Measurements from ENCODE around the gene PLEKHB2. TPM values are rescaled to one million over a fixed set of nuclear protein-coding genes. Genes with fewer than 3 reads are reported as not detected.
A peak's percentile ranks its signal among the peaks of the same experiment; 100 is the strongest.
"Not testable (repeated sequence)": the region's sequence is repeated elsewhere in the genome, so short reads cannot be mapped to it uniquely, and the experiment has no call there.

The PLEKHB2 gene
- total RNA-seq, 2 experiments from 2014 or later: 58.5 to 64.3 TPM

- DNase-seq (peak; percentile 46), ATAC-seq (peak; percentile 4)
- Mint-ChIP-seq H3K9me3 (ENCODE audit: low read depth) (no peaks in the 10 kb centered on the region), H3K36me3 (peaks cover 25% of the 10 kb centered on the region), H3K4me3 (peak overlapping the region; percentile 93), H3K27ac (peak overlapping the region; percentile 93), H3K4me1 (peaks cover 52% of the 10 kb centered on the region), H3K27me3 (no peaks in the 10 kb centered on the region)
- CTCF ChIA-PET: no interaction called here
These were observed 1.0 kb downstream of the PLEKHB2 start for GRCh38 chr2:131105950-131106801.

GRCh38 chr2:131112529-131112928 lies 7.4 kb downstream of the PLEKHB2 start:
- peaks cover 43% of the 10 kb centered on the region for H3K4me1 Mint-ChIP-seq
- DNase-seq: no peak
- H3K27ac Mint-ChIP-seq: no peak overlapping the region
- H3K36me3 Mint-ChIP-seq: peaks cover 62% of the 10 kb centered on the region
- no peaks in the 10 kb centered on the region for H3K27me3 Mint-ChIP-seq
- H3K9me3 Mint-ChIP-seq (ENCODE audit: low read depth): peaks cover 7% of the 10 kb centered on the region
- ATAC-seq: no peak
- no peak overlapping the region for H3K4me3 Mint-ChIP-seq
- CTCF ChIA-PET: interaction anchor here (1.0 kb wide), 1 partner anchor 22 kb away, joined by 3 read pairs; no protein-coding TSS in a partner anchor

DNA sequence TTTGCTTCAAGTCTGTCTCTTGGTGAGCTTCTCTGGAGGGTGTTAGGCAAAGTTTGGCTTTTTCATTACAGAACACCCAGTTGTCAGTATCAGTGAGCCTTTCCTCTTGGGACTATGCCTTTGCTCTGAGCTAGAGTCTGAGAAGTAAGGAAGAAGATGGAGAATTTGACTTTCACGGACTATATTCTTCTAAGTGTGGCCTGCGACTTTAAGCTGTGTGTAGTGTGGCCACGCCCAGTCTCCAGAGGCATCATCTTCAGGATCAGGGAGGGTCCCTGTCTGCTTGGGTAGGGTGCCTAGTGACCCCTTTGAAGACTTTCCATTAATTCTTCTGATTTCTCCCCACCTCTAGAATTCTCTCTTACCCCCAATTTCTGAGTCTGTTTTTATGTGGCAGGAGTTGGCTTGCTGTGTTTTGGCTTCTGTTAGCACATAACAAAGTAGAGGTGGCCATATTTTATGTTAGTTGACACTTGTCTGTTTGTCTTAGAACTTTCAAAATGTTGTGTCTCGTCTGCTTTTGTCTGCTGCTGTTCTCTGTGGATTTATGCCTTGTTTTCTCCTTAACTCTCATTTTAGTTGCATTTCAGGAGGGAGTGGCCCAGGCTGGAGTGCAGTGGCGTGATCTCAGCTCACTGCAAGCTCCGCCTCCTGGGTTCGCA lies 8.6 kb downstream of the PLEKHB2 start:
- H3K9me3 Mint-ChIP-seq (ENCODE audit: low read depth): peaks cover 7% of the 10 kb centered on the region
- no peak overlapping the region for H3K4me3 Mint-ChIP-seq
- H3K27me3 Mint-ChIP-seq: no peaks in the 10 kb centered on the region
- H3K27ac Mint-ChIP-seq: no peak overlapping the region
- CTCF ChIA-PET: interaction anchor here (1.0 kb wide), 1 partner anchor 21 kb away, joined by 3 read pairs; no protein-coding TSS in a partner anchor
- peaks cover 58% of the 10 kb centered on the region for H3K36me3 Mint-ChIP-seq
- DNase-seq (no peak), ATAC-seq (no peak)
- peaks cover 36% of the 10 kb centered on the region for H3K4me1 Mint-ChIP-seq

DNA sequence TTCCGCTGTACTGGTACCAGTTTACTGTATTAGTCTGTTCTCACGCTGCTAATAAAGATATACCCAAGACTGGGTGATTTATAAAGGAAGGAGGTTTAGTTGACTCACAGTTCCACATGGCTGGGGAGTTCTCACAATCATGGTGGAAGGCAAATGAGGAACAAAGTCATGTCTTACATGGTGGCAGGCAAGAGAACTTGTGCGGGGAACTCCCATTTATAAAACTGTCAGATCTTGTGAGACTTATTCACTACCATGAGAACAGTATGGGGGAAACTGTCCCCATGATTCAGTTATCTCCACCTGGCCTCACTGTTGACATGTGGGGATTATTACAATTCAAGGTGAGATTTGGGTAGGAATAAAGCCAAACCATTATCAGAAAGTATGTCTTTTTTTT lies 9.8 kb downstream of the PLEKHB2 start:
- H3K27me3 Mint-ChIP-seq; H3K4me3 Mint-ChIP-seq; ATAC-seq; CTCF ChIA-PET; H3K27ac Mint-ChIP-seq; DNase-seq; H3K9me3 Mint-ChIP-seq (ENCODE audit: low read depth): not testable (repeated sequence)
- H3K4me1 Mint-ChIP-seq: peaks cover 36% of the 10 kb centered on the region
- H3K36me3 Mint-ChIP-seq: peaks cover 53% of the 10 kb centered on the region

- Mint-ChIP-seq H3K36me3 (peaks cover 49% of the 10 kb centered on the region), H3K4me3 (no peak overlapping the region), H3K4me1 (peaks cover 29% of the 10 kb centered on the region), H3K27ac (no peak overlapping the region), H3K9me3 (ENCODE audit: low read depth) (peaks cover 7% of the 10 kb centered on the region), H3K27me3 (no peaks in the 10 kb centered on the region)
- no peak for DNase-seq
- CTCF ChIA-PET: no interaction called here
- peak; percentile 23 for ATAC-seq
These were observed 10.6 kb downstream of the PLEKHB2 start for GRCh38 chr2:131115752-131116151.

DNA sequence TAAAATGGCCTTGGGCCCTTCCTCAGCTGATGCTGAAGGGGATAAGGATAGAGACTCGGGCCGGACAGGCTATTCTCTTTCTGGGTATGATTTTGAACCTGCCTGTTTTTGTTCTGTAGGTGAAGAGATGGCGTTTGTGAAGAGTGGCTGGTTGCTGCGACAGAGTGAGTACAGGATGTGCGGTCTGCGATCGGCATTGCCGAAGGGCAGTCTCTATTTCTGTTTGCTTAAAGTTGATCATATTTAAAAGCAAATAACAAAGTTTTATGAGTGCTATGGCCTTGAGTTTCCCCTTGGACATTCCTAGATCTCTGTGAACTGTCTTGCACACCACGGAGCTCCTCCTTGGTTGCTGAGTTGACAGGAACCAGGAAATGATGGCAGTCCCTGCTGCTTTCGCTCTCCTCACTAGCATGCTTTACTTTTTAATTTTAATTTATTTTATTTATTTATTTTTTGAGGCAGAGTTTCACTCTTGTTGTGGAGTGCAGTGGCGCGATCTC lies 15.7 kb downstream of the PLEKHB2 start:
- Mint-ChIP-seq H3K4me1 (peaks cover 7% of the 10 kb centered on the region), H3K27ac (no peak overlapping the region), H3K27me3 (no peaks in the 10 kb centered on the region), H3K4me3 (no peak overlapping the region), H3K9me3 (ENCODE audit: low read depth) (no peaks in the 10 kb centered on the region), H3K36me3 (peaks cover 44% of the 10 kb centered on the region)
- DNase-seq: no peak
- ATAC-seq: no peak
- CTCF ChIA-PET: interaction anchor here (1.0 kb wide), 1 partner anchor 13 kb away, joined by 4 read pairs; no protein-coding TSS in a partner anchor

DNA sequence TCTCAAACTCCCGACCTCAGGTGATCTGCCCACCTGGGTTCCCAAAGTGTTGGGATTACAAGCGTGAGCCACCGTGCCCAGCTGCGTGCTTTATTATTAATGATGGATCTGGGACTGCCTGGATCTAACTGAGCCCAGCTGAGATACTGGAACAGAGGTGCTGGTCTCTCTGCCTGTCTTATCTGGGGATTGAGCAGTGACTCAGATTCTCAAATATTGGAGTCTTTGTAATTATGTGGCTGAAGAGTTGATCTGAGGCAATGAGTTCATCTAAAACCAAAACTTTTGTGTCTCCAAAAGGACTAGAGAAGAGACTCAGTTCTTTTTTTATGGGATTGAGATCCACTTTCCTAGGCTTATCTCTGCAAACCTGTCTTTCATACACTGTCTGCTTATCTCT lies 16.3 kb downstream of the PLEKHB2 start:
- ATAC-seq (no peak), DNase-seq (no peak)
- Mint-ChIP-seq H3K9me3 (ENCODE audit: low read depth) (no peaks in the 10 kb centered on the region), H3K4me3 (no peak overlapping the region), H3K36me3 (peaks cover 39% of the 10 kb centered on the region), H3K27me3 (no peaks in the 10 kb centered on the region), H3K27ac (no peak overlapping the region), H3K4me1 (peaks cover 7% of the 10 kb centered on the region)
- CTCF ChIA-PET: no interaction called here

GRCh38 chr2:131122496-131122895 lies 17.4 kb downstream of the PLEKHB2 start:
- H3K36me3 Mint-ChIP-seq: peaks cover 43% of the 10 kb centered on the region
- no peak overlapping the region for H3K4me3 Mint-ChIP-seq
- H3K27me3 Mint-ChIP-seq: no peaks in the 10 kb centered on the region
- no peaks in the 10 kb centered on the region for H3K9me3 Mint-ChIP-seq (ENCODE audit: low read depth)
- ATAC-seq (no peak), DNase-seq (no peak)
- H3K27ac Mint-ChIP-seq: no peak overlapping the region
- CTCF ChIA-PET: no interaction called here
- peaks cover 7% of the 10 kb centered on the region for H3K4me1 Mint-ChIP-seq

GRCh38 chr2:131123192-131123591 lies 18.1 kb downstream of the PLEKHB2 start:
- Mint-ChIP-seq H3K4me3 (no peak overlapping the region), H3K4me1 (peaks cover 7% of the 10 kb centered on the region), H3K9me3 (ENCODE audit: low read depth) (no peaks in the 10 kb centered on the region), H3K36me3 (peaks cover 48% of the 10 kb centered on the region), H3K27me3 (no peaks in the 10 kb centered on the region), H3K27ac (no peak overlapping the region)
- CTCF ChIA-PET: no interaction called here
- DNase-seq (no peak), ATAC-seq (no peak)

DNA sequence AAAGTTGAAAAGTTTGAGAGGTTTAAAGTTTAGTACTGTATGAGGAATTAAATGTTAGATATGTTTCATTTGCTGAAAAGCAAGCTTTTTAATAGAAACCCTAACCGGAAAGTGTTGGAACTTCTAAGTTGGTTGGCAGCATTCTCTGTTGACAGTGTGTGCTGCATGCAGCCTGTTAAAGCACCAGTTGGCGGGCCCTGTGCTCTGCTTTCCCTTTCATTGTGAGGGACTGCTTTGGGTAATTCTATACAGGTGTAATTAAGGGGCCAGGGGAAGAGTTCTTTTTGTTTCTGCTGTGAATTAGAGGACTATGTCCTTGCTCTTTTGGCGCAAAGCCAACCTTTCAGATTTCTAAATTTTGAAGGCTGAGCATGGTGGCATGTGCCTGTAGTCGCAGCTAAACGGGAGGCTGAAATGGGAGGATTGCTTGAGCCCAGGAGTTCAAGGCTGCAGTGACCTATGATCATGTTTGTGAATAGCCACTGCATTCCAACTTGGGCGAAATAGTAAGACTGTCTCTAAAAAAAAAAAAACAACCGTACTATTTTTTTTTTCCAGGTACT lies 20.1 kb downstream of the PLEKHB2 start:
- H3K27me3 Mint-ChIP-seq: no peaks in the 10 kb centered on the region
- CTCF ChIA-PET: interaction anchor here (0.7 kb wide), 1 partner anchor 288 kb away, joined by 3 read pairs; no protein-coding TSS in a partner anchor
- no peak overlapping the region for H3K4me3 Mint-ChIP-seq
- H3K27ac Mint-ChIP-seq: no peak overlapping the region
- peaks cover 2% of the 10 kb centered on the region for H3K4me1 Mint-ChIP-seq
- ATAC-seq (no peak), DNase-seq (no peak)
- no peaks in the 10 kb centered on the region for H3K9me3 Mint-ChIP-seq (ENCODE audit: low read depth)
- peaks cover 64% of the 10 kb centered on the region for H3K36me3 Mint-ChIP-seq

DNA sequence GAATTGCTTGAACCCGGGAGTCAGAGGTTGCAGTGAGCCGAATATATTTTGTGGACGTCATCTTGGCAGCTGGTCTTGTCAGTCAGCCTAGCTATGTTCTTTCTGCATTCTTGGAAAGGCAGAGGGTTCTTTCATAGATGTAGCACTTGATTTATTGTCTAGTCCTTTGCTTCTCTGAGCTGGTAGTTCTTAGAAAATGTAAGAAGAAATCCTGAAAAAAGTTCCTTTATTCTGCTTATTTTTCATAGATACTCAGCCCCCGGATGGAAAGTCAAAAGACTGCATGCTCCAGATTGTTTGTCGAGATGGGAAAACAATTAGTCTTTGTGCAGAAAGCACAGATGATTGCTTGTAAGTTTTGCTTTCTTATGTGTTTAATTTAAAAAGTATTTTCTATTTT lies 21.3 kb downstream of the PLEKHB2 start:
- no peak overlapping the region for H3K4me3 Mint-ChIP-seq
- H3K27ac Mint-ChIP-seq: no peak overlapping the region
- no peaks in the 10 kb centered on the region for H3K27me3 Mint-ChIP-seq
- ATAC-seq (no peak), DNase-seq (no peak)
- CTCF ChIA-PET: no interaction called here
- H3K4me1 Mint-ChIP-seq: peaks cover 2% of the 10 kb centered on the region
- peaks cover 67% of the 10 kb centered on the region for H3K36me3 Mint-ChIP-seq
- H3K9me3 Mint-ChIP-seq (ENCODE audit: low read depth): no peaks in the 10 kb centered on the region

GRCh38 chr2:131127076-131127475 lies 21.9 kb downstream of the PLEKHB2 start:
- CTCF ChIA-PET: no interaction called here
- Mint-ChIP-seq H3K36me3 (peaks cover 63% of the 10 kb centered on the region), H3K27ac (no peak overlapping the region), H3K27me3 (no peaks in the 10 kb centered on the region), H3K4me3 (no peak overlapping the region), H3K9me3 (ENCODE audit: low read depth) (no peaks in the 10 kb centered on the region), H3K4me1 (no peaks in the 10 kb centered on the region)
- no peak for DNase-seq
- no peak for ATAC-seq

DNA sequence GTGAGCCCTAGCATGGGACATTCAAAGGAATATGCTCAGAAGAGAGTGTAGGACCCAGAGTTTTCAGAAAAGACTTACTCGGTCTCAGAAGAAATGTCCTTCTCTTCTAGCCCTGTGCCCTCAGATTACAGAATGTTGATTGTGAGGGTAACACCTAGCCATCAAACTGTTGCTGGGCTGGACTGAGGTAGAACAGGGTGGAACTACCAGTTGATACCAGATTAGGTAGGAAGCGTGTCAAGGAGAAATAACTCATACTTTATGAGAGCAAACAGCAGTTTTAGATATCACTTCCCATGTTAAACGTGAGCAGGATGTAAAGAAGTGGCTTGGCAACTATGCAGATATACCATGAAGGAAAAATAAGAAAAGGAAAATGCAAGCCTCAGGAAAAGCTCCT lies 22.8 kb downstream of the PLEKHB2 start:
- H3K4me1 Mint-ChIP-seq: peaks cover 5% of the 10 kb centered on the region
- no peak for DNase-seq
- no peaks in the 10 kb centered on the region for H3K9me3 Mint-ChIP-seq (ENCODE audit: low read depth)
- H3K4me3 Mint-ChIP-seq: no peak overlapping the region
- H3K27ac Mint-ChIP-seq: no peak overlapping the region
- H3K27me3 Mint-ChIP-seq: no peaks in the 10 kb centered on the region
- CTCF ChIA-PET: no interaction called here
- peaks cover 55% of the 10 kb centered on the region for H3K36me3 Mint-ChIP-seq
- no peak for ATAC-seq

GRCh38 chr2:131130298-131130596 lies 25.1 kb downstream of the PLEKHB2 start:
- no peak overlapping the region for H3K27ac Mint-ChIP-seq

More at GRCh38 chr2:131130298-131130596, 25.1 kb downstream of the PLEKHB2 start:
- Mint-ChIP-seq H3K4me1 (peaks cover 5% of the 10 kb centered on the region), H3K4me3 (no peak overlapping the region), H3K9me3 (ENCODE audit: low read depth) (no peaks in the 10 kb centered on the region), H3K36me3 (peaks cover 54% of the 10 kb centered on the region), H3K27me3 (no peaks in the 10 kb centered on the region)
- DNase-seq (no peak), ATAC-seq (no peak)
- CTCF ChIA-PET: no interaction called here

All from activated CD8-positive, alpha-beta memory T cell treated with anti-CD3 and anti-CD28 coated beads, Interleukin-2, amount 10 ng/mL, durations not matched to agents 7 days and 5 days (primary cell).